HG02763 (cell line): ENCODE measurements around the gene NDUFA13.

ENCODE experiments used
- ATAC-seq: cut with Tn5 transposase; IDR thresholded peaks from one replicate; pipeline ENCODE4 v1.9.1; 2021; ENCODE audit warnings: mild to moderate bottlenecking, moderate library complexity; ENCODE audit not compliant: unreplicated experiment

The NDUFA13 gene

GRCh38 chr19:19506592-19506991 lies 9.4 kb upstream of the NDUFA13 start:
- ATAC-seq: no peak

GRCh38 chr19:19507354-19507753 lies 8.7 kb upstream of the NDUFA13 start:
- ATAC-seq: no peak

GRCh38 chr19:19508217-19508616 lies 7.8 kb upstream of the NDUFA13 start:
- ATAC-seq: no peak

GRCh38 chr19:19510432-19510831 lies 5.6 kb upstream of the NDUFA13 start:
- no peak for ATAC-seq

- no peak for ATAC-seq
These were observed 2.3 kb upstream of the NDUFA13 start for GRCh38 chr19:19513682-19514081.

- no peak for ATAC-seq
These were observed 1.8 kb upstream of the NDUFA13 start for GRCh38 chr19:19514215-19514657.

- no peak for ATAC-seq
These were observed 964 bp upstream of the NDUFA13 start, which contains the start of gene TSSK6 for GRCh38 chr19:19514881-19515641. Gene TSSK6, minus strand, starts transcription at chr19:19515548. Its CDS starts 121 bp downstream, at chr19:19515427.

- no peak for ATAC-seq
These were observed 1.2 kb downstream of the NDUFA13 start for GRCh38 chr19:19517235-19517619.

GRCh38 chr19:19520989-19521388 lies 5.0 kb downstream of the NDUFA13 start:
- ATAC-seq: no peak

- no peak for ATAC-seq
These were observed 7.2 kb downstream of the NDUFA13 start for GRCh38 chr19:19523177-19523576.

GRCh38 chr19:19524053-19524452 lies 8.0 kb downstream of the NDUFA13 start:
- ATAC-seq: no peak

- ATAC-seq: no peak
These were observed 9.8 kb downstream of the NDUFA13 start for GRCh38 chr19:19525611-19526380.

GRCh38 chr19:19526581-19527370 lies 10.8 kb downstream of the NDUFA13 start:
- ATAC-seq: no peak

GRCh38 chr19:19527371-19527656 lies 11.3 kb downstream of the NDUFA13 start:
- no peak for ATAC-seq

GRCh38 chr19:19527674-19528625 lies 11.9 kb downstream of the NDUFA13 start:
- ATAC-seq: no peak

GRCh38 chr19:19528721-19529490 lies 12.9 kb downstream of the NDUFA13 start, which contains the start of gene YJEFN3:
Gene YJEFN3, plus strand, starts transcription at chr19:19528911. Its CDS starts 22 bp downstream, at chr19:19528933.
- ATAC-seq: no peak

- no peak for ATAC-seq
These were observed 13.9 kb downstream of the NDUFA13 start for GRCh38 chr19:19529783-19530422.

- no peak for ATAC-seq
These were observed 14.4 kb downstream of the NDUFA13 start for GRCh38 chr19:19530423-19530804.

GRCh38 chr19:19530889-19531288 lies 14.9 kb downstream of the NDUFA13 start:
- ATAC-seq: no peak
